Gastrocnemius medialis (tissue), 4 donors: ENCODE results near the gene VWA5B1. TPM values are rescaled to one million over a fixed set of nuclear protein-coding genes. Genes with fewer than 3 reads are reported as not detected.

ENCODE experiments used
- ATAC-seq, 2 donors: fragments of 150-250 bp; one replicate each; pipeline ENCODE4 v1.9.1; 2016
- DNase-seq, 2 donors: peaks; one replicate each; pipeline ENCODE4 v3.0.0-alpha.2; 2019
- H3K27ac ChIP-seq, 4 donors: fragments of 200-600 bp; sonication (generic); 1 replicate in 1 of 4; 2 replicates in 3 of 4; pipeline ENCODE4 v1.5.1; 2016 to 2018; ENCODE audit warnings: mild to moderate bottlenecking in 2 of 4, moderate library complexity in 1 of 4
- H3K27me3 ChIP-seq, 3 donors: fragments of 200-600 bp; sonication (generic) in 2 of 3; 1 replicate in 1 of 3; 2 replicates in 2 of 3; pipeline versions ENCODE4 v1.5.1 to v1.6.0; 2016 to 2019; ENCODE audit warnings: mild to moderate bottlenecking in 1 of 3, moderate library complexity in 1 of 3
- H3K36me3 ChIP-seq, 2 donors: fragments of 200-600 bp; sonication (generic) in 1 of 2; one replicate each; pipeline ENCODE4 v1.5.1; 2017 to 2018
- H3K4me1 ChIP-seq, 2 donors: fragments of 200-600 bp; sonication (generic) in 1 of 2; one replicate each; pipeline ENCODE4 v1.5.1; 2016 to 2017; ENCODE audit warnings: mild to moderate bottlenecking in 2 of 2
- H3K4me3 ChIP-seq, 4 donors: fragments of 200-600 bp; sonication (generic) in 3 of 4; 1 replicate in 1 of 4; 2 replicates in 3 of 4; pipeline ENCODE4 v1.5.1; 2016 to 2019; ENCODE audit warnings: mild to moderate bottlenecking in 2 of 4
- H3K9me3 ChIP-seq, 3 donors: fragments of 200-600 bp; sonication (generic) in 2 of 3; 1 replicate in 1 of 3; 2 replicates in 2 of 3; pipeline ENCODE4 v1.5.1; 2016 to 2019
- CTCF ChIP-seq, 5 experiments: fragments of 450-650 bp in 3 of 5; fragments of 200-600 bp in 2 of 5; sonication (generic) in 2 of 5; IDR thresholded peaks in 4 of 5; conservative IDR thresholded peaks in 1 of 5; 1 replicate in 4 of 5; 2 replicates in 1 of 5; pipeline ENCODE4 v1.5.1; 2016 to 2019; ENCODE audit warnings: antibody characterized with exemption in 5 of 5, mild to moderate bottlenecking in 3 of 5, moderate library complexity in 3 of 5
- POLR2A ChIP-seq, 2 donors: fragments of 450-650 bp; IDR thresholded peaks; one replicate each; pipeline ENCODE4 v1.6.1; 2017; ENCODE audit warnings: antibody characterized with exemption in 2 of 2, mild to moderate bottlenecking in 2 of 2, moderate library complexity in 2 of 2
- in situ Hi-C, 4 donors: fragments of 200-750 bp; cut with MboI; loops; one replicate each; pipeline versions ENCODE4 v1.15.0 to v1.8.0; 2017; ENCODE audit warnings: low sequenced_read_pairs in 4 of 4
- intact Hi-C: fragments of 100-400 bp; cut with DNase I; formaldehyde crosslinking; loops from one replicate; pipeline ENCODE4 v1.15.1; 2023; ENCODE audit warnings: low total_unique reads
- total RNA-seq, 4 donors: library from RNA; depleted of rRNA; stranded (reverse); fragments of >200 nt; gene quantifications; one replicate each; pipeline versions ENCODE4 v1.1.0 to v1.2.3, GENCODE V29; 2016

The VWA5B1 gene
- total RNA-seq, 4 donors from 2014 or later: 0.25 TPM; not detected in 3

- Histone ChIP-seq H3K36me3 (no peaks in the 10 kb centered on the region), H3K4me1 (no peaks in the 10 kb centered on the region), H3K4me3 (no peak overlapping the region), H3K9me3 (no peaks in the 10 kb centered on the region), H3K27ac (no peak overlapping the region), H3K27me3 (peaks cover 0 to 5% (median 0%) of the 10 kb centered on the region in 3 donors)
- in situ Hi-C loops (loop anchor here in 3 of 4 donors (5.0 to 10.0 kb wide), 2 partner anchors 115 to 118 kb away; no protein-coding TSS in a partner anchor), intact Hi-C loops (loop anchor here (1.0 kb wide), 1 partner anchor 116 kb away; no protein-coding TSS in a partner anchor)
- DNase-seq (no peak), ATAC-seq (no peak)
- TF ChIP-seq CTCF (IDR thresholded peaks at IDR 0.05 in 4 of 5, conservative IDR thresholded peaks at IDR 0.05 in 1 of 5) (peak; percentile 38 to 67 (median 60)), POLR2A (IDR thresholded peaks at IDR 0.05) (no peak)
Measured at GRCh38 chr1:20376880-20377494, 86.3 kb downstream of the VWA5B1 start.

- Histone ChIP-seq H3K4me3 (no peak overlapping the region), H3K27me3 (peaks cover 0 to 5% (median 0%) of the 10 kb centered on the region in 3 donors), H3K36me3 (no peaks in the 10 kb centered on the region), H3K4me1 (no peaks in the 10 kb centered on the region), H3K9me3 (no peaks in the 10 kb centered on the region), H3K27ac (no peak overlapping the region)
- intact Hi-C loops: loop anchor here (1.0 kb wide), 1 partner anchor 116 kb away; no protein-coding TSS in a partner anchor
- ATAC-seq: no peak
- TF ChIP-seq CTCF (IDR thresholded peaks at IDR 0.05 in 4 of 5, conservative IDR thresholded peaks at IDR 0.05 in 1 of 5) (no peak), POLR2A (IDR thresholded peaks at IDR 0.05) (no peak)
- no peak for DNase-seq
- in situ Hi-C loops: loop anchor here in 3 of 4 donors (5.0 to 10.0 kb wide), 2 partner anchors 115 to 117 kb away; no protein-coding TSS in a partner anchor
Measured at GRCh38 chr1:20377516-20378270, 87.0 kb downstream of the VWA5B1 start.

GRCh38 chr1:20379075-20379474 is 88.4 kb downstream of the VWA5B1 start:
- peaks cover 0 to 5% (median 0%) of the 10 kb centered on the region in 3 donors for H3K27me3 ChIP-seq
- intact Hi-C loops: no loop called here

GRCh38 chr1:20380175-20380574 is 89.5 kb downstream of the VWA5B1 start:
- no peak overlapping the region for H3K4me3 ChIP-seq
- ATAC-seq (no peak), DNase-seq (no peak)
- no peaks in the 10 kb centered on the region for H3K9me3 ChIP-seq
- TF ChIP-seq CTCF (IDR thresholded peaks at IDR 0.05 in 4 of 5, conservative IDR thresholded peaks at IDR 0.05 in 1 of 5): no peak
- no peak for TF ChIP-seq POLR2A (IDR thresholded peaks at IDR 0.05)
- peaks cover 0 to 9% (median 0%) of the 10 kb centered on the region in 3 donors for H3K27me3 ChIP-seq
- intact Hi-C loops: no loop called here
- H3K36me3 ChIP-seq: no peaks in the 10 kb centered on the region
- H3K27ac ChIP-seq: no peak overlapping the region
- H3K4me1 ChIP-seq: no peaks in the 10 kb centered on the region
- in situ Hi-C loops: no loop called here

More at GRCh38 chr1:20379075-20379474, 88.4 kb downstream of the VWA5B1 start:
- H3K9me3 ChIP-seq: no peaks in the 10 kb centered on the region
- no peaks in the 10 kb centered on the region for H3K4me1 ChIP-seq
- ATAC-seq (no peak), DNase-seq (no peak)
- H3K36me3 ChIP-seq: no peaks in the 10 kb centered on the region
- H3K27ac ChIP-seq: no peak overlapping the region
- TF ChIP-seq CTCF (IDR thresholded peaks at IDR 0.05 in 4 of 5, conservative IDR thresholded peaks at IDR 0.05 in 1 of 5): no peak
- H3K4me3 ChIP-seq: no peak overlapping the region
- in situ Hi-C loops: loop anchor here in 3 of 4 donors (5.0 to 10.0 kb wide), 2 partner anchors 113 to 116 kb away; no protein-coding TSS in a partner anchor
